Kidney (tissue), 14 donors: ENCODE measurements around the gene SMG6. TPM values are rescaled to one million over a fixed set of nuclear protein-coding genes. Genes with fewer than 3 reads are reported as not detected.

ENCODE experiments used
- DNase-seq, 5 donors: peaks; one replicate each; pipeline ENCODE4 v3.0.0-alpha.2; 2013 to 2020
- FAIRE-seq: peaks from 2 replicates; lab custom pipeline; 2012; peaks lifted over from hg19 to GRCh38; lab: Jason Lieb, UNC
- H3K27ac ChIP-seq, 2 donors: one replicate each; pipeline ENCODE4 v1.7.0; 2013; ENCODE audit warnings: low read depth in 2 of 2, low read length in 2 of 2, inconsistent platforms in 1 of 2
- H3K27me3 ChIP-seq: one replicate; pipeline ENCODE4 v1.7.1; 2013; ENCODE audit warnings: low read length, inconsistent platforms; ENCODE audit not compliant: control insufficient read depth, insufficient read depth
- H3K36me3 ChIP-seq, 3 donors: one replicate each; pipeline versions ENCODE4 v1.7.0 to v1.7.1; 2013; ENCODE audit warnings: low read length in 3 of 3, control low read depth in 1 of 3, inconsistent platforms in 1 of 3; ENCODE audit not compliant: insufficient read depth in 3 of 3, control insufficient read depth in 2 of 3
- H3K4me1 ChIP-seq, 3 donors: one replicate each; pipeline versions ENCODE4 v1.7.0 to v1.7.1; 2013; ENCODE audit warnings: low read length in 3 of 3, inconsistent platforms in 1 of 3, low read depth in 1 of 3; ENCODE audit not compliant: control insufficient read depth in 2 of 3, insufficient read depth in 2 of 3
- H3K4me3 ChIP-seq, 3 donors: one replicate each; pipeline versions ENCODE4 v1.7.0 to v1.8.1; 2013; ENCODE audit warnings: low read length in 3 of 3, control low read depth in 1 of 3, inconsistent platforms in 1 of 3
- H3K9ac ChIP-seq, 3 donors: one replicate each; pipeline versions ENCODE4 v1.7.0 to v1.7.1; 2013; ENCODE audit warnings: low read length in 3 of 3, control low read depth in 1 of 3, inconsistent platforms in 1 of 3
- H3K9me3 ChIP-seq, 3 donors: one replicate each; pipeline versions ENCODE4 v1.7.0 to v1.7.1; 2013; ENCODE audit warnings: low read length in 3 of 3, control low read depth in 1 of 3, inconsistent platforms in 1 of 3; ENCODE audit not compliant: control insufficient read depth in 2 of 3, insufficient read depth in 1 of 3
- intact Hi-C: fragments of 100-400 bp; cut with DNase I; formaldehyde crosslinking; loops from one replicate; pipeline ENCODE4 v1.11.1; 2022
- polyA plus RNA-seq: library from polyadenylated mRNA; stranded (reverse); fragments of 350-450 nt; fragmentation: Illumina TruSeq; extraction: RNeasy Lipid Tissue Mini Kit (QIAGEN cat#74804); gene quantifications from one replicate; pipeline ENCODE4 v1.2.3, GENCODE V29; 2014; ENCODE audit warnings: low read depth, low replicate concordance; ENCODE audit not compliant: insufficient read depth
- total RNA-seq: library from RNA; stranded (reverse); fragmentation: NEBNext Ultra II Directional; extraction: Animal tissue kit (Norgen Biotek cat#: 25700); gene quantifications from one replicate; pipeline ENCODE4 v1.2.1, GENCODE V29; 2021
- TF ChIP-seq, protein P1 (sequence below): IDR thresholded peaks from 3 replicates; pipeline ENCODE4 v1.5.1; 2012; ENCODE audit warnings: mild to moderate bottlenecking, moderate library complexity, borderline replicate concordance; ENCODE audit not compliant: insufficient read depth; ENCODE audit errors: extremely low read depth
- donor health status: control.
- donor health status: control.
- donor health status: control.
- donor health status: control.
- donor health status: control.
- donor health status: DM: yes; HTN: yes; CAD: no.
- donor health status: Normal renal cell carcinoma (clear cell type).

Gene SMG6
- total and polyA plus RNA-seq, 2 donors from 2014 or later, result 20.6 to 37.3 TPM

DNA sequence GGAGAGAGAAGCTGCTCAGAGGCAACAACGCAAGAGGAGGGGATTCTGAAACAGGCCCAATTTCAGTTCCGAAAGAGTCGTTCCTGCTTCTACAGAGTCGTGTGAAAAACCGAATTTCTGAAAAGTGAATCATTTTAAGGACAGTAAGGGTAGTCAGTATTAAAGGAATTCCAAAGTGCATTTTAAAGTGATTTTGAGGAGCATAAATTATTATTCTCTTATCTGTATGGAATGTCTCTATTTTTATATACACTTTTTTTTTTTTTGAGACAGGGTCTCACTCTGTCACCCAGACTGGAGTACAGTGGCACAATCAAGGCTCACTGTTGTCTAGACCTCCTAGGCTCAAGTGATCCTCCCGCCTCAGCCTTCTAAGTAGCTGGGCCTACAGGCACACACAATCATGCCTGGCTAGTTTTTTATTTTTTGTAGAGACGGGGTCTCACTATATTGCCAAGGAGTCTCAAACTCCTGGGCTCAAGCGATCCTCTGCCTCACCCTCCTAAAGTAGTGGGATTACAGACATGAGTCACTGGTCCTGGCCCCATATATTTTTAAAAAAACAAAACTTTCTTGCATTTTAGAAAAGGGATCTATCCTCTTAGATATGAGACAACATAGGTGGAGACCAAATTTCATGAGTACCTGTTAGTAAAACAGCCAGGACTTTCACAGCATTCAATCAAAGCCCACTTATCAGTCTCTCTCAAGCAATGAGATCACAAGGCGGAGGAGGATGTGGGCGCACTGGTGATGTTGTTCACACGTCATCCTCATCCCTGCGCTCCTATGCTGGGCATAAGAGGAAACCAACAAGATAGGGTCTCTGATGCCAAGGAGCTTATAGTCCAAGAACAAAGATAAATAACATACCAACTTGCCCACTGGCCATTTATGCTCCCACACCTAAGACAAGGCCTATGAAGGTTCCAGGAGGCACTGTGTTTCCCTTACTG lies 53.2 kb downstream of the SMG6 start:
- intact Hi-C loops, result no loop called here
- Histone ChIP-seq H3K4me1 (no peaks in the 10 kb centered on the region), H3K4me3 (no peak overlapping the region), H3K36me3 (peaks cover 0 to 17% (median 4%) of the 10 kb centered on the region in 3 donors), H3K27ac (no peak overlapping the region), H3K9ac (no peak overlapping the region), H3K9me3 (no peaks in the 10 kb centered on the region), H3K27me3 (no peaks in the 10 kb centered on the region)
- DNase-seq, result no peak
- FAIRE-seq, result no peak
- TF ChIP-seq, protein P1, sequence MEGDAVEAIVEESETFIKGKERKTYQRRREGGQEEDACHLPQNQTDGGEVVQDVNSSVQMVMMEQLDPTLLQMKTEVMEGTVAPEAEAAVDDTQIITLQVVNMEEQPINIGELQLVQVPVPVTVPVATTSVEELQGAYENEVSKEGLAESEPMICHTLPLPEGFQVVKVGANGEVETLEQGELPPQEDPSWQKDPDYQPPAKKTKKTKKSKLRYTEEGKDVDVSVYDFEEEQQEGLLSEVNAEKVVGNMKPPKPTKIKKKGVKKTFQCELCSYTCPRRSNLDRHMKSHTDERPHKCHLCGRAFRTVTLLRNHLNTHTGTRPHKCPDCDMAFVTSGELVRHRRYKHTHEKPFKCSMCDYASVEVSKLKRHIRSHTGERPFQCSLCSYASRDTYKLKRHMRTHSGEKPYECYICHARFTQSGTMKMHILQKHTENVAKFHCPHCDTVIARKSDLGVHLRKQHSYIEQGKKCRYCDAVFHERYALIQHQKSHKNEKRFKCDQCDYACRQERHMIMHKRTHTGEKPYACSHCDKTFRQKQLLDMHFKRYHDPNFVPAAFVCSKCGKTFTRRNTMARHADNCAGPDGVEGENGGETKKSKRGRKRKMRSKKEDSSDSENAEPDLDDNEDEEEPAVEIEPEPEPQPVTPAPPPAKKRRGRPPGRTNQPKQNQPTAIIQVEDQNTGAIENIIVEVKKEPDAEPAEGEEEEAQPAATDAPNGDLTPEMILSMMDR, result no peak

DNA sequence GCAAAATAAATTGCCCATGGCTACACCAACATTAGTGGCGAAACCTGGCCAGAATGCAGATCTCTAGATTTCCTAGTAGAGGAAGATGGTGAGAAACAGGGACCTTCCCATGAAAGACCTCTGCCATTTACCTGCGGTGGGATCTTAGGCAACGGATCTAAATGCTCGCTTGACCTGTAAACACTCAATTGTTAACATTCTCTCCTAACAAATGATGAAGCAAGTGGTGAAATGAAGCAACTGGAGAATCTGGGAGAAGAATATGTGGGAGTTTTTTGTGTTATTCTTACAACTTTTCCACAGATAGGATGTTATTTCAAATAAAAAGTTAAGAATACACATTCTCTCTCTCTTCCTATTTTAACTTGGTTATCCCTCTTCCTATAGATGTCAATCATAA lies 56.6 kb downstream of the SMG6 start:
- no peaks in the 10 kb centered on the region for H3K27me3 ChIP-seq
- no peaks in the 10 kb centered on the region for H3K9me3 ChIP-seq
- FAIRE-seq (no peak), DNase-seq (no peak)
- H3K4me1 ChIP-seq, result no peaks in the 10 kb centered on the region
- TF ChIP-seq, protein P1, result no peak
- H3K36me3 ChIP-seq, result peaks cover 0 to 11% (median 4%) of the 10 kb centered on the region in 3 donors
- intact Hi-C loops, result no loop called here
- no peak overlapping the region for H3K4me3 ChIP-seq
- no peak overlapping the region for H3K27ac ChIP-seq
- H3K9ac ChIP-seq, result no peak overlapping the region

DNA sequence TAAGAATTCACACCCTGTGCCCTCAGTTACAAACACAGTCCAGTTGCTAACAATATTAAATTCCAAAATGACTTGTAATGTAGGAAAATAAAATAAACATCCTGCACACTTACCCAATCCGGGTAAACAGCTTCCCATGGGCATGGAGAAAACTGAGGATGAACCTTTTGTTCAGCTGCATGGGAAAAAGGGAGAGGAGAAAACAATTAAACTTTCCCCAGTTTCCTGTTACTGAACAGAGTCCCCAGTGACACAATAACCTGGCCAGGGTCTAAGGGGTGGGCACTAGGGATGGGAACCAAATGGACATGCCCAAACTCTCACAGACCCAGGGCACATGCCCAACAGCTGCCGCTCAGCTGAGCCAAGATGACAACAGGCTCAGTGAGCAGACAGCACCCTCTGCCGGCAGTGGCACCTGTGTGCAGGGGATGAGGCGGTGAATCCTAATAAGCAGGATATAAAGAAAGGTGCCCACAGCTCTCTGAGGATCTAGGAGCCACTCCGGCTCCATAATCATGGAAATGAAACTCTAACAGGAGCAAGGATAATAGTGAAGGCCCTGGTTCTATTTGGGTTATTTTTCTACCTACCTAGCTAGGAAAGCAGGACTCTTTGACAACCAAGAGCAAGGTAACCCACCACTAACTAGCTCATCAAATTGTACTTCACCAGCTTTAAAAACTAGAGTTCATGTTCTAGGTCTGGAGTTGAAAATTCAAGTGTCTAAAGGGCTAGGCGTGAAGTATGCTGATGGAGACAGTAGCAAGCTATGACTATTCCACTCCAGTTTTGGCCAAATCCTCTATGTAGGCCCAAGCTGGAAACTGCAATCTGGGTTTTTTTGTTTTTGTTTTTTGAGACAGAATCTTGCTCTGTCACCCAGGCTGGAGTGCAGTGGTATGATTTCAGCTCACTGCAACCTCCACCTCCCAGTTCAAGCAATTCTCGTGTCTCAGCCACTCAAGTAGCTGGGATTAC lies 58.8 kb downstream of the SMG6 start:
- no peak overlapping the region for H3K4me3 ChIP-seq
- DNase-seq (peak; percentile 85 to 92 (median 86)), FAIRE-seq (no peak)
- no peaks in the 10 kb centered on the region for H3K27me3 ChIP-seq
- TF ChIP-seq, protein P1, result peak; percentile 96
- no peak overlapping the region for H3K9ac ChIP-seq
- peaks cover 0 to 4% (median 0%) of the 10 kb centered on the region in 3 donors for H3K36me3 ChIP-seq
- H3K9me3 ChIP-seq, result no peaks in the 10 kb centered on the region
- intact Hi-C loops, result loop anchor here (5.0 kb wide), 1 partner anchor 188 kb away; the partner anchor contains the start of gene HIC1
- no peak overlapping the region for H3K27ac ChIP-seq
- no peaks in the 10 kb centered on the region for H3K4me1 ChIP-seq
